Tibial nerve (tissue), 4 donors: ENCODE measurements around the gene FAM184A. TPM values are rescaled to one million over a fixed set of nuclear protein-coding genes. Genes with fewer than 3 reads are reported as not detected.
A peak's percentile ranks its signal among the peaks of the same experiment; 100 is the strongest.

Experiments used
- DNase-seq, 2 donors: peaks; one replicate each; pipeline ENCODE4 v3.0.0-alpha.2; 2019; ENCODE audit warnings: low spot score in 2 of 2
- H3K27ac ChIP-seq, 4 donors: fragments of 200-600 bp; sonication (generic) in 3 of 4; one replicate each; pipeline ENCODE4 v1.5.1; 2017 to 2019; ENCODE audit warnings: mild to moderate bottlenecking in 1 of 4
- H3K27me3 ChIP-seq, 2 donors: fragments of 200-600 bp; sonication (generic) in 1 of 2; one replicate each; pipeline versions ENCODE4 v1.5.1 to v1.6.0; 2017 to 2019
- H3K36me3 ChIP-seq, 3 donors: fragments of 200-600 bp; sonication (generic); one replicate each; pipeline ENCODE4 v1.5.1; 2018 to 2019
- H3K4me1 ChIP-seq, 4 donors: fragments of 200-600 bp; sonication (generic) in 3 of 4; one replicate each; pipeline ENCODE4 v1.5.1; 2017 to 2019
- H3K4me3 ChIP-seq, 4 donors: fragments of 200-600 bp; sonication (generic) in 3 of 4; one replicate each; pipeline ENCODE4 v1.5.1; 2017 to 2019; ENCODE audit warnings: mild to moderate bottlenecking in 1 of 4, moderate library complexity in 1 of 4
- H3K9me3 ChIP-seq, 4 donors: fragments of 200-600 bp; sonication (generic) in 3 of 4; one replicate each; pipeline ENCODE4 v1.5.1; 2017 to 2019
- CTCF ChIP-seq, 5 experiments: fragments of 200-600 bp in 3 of 5; fragments of 450-650 bp in 2 of 5; sonication (generic) in 3 of 5; IDR thresholded peaks; one replicate each; pipeline ENCODE4 v1.5.1; 2016 to 2019; ENCODE audit warnings: antibody characterized with exemption in 5 of 5, mild to moderate bottlenecking in 3 of 5, moderate library complexity in 2 of 5
- EP300 ChIP-seq, 2 donors: sonication (generic); formaldehyde crosslinking; IDR thresholded peaks; one replicate each; pipeline ENCODE4 v1.6.1; 2017; ENCODE audit warnings: antibody characterized with exemption in 2 of 2, mild to moderate bottlenecking in 1 of 2
- POLR2A ChIP-seq, 2 donors: fragments of 450-650 bp; IDR thresholded peaks; one replicate each; pipeline ENCODE4 v1.6.1; 2017; ENCODE audit warnings: antibody characterized with exemption in 2 of 2, mild to moderate bottlenecking in 2 of 2, moderate library complexity in 2 of 2
- WGBS, 2 donors: methylation state at CpG; one replicate each; pipeline ENCODE4 v1.1.5; 2018; 5-methylcytosine and 5-hydroxymethylcytosine counted together
- total RNA-seq, 4 donors: library from RNA; depleted of rRNA; stranded (reverse); fragments of >200 nt; gene quantifications; one replicate each; pipeline ENCODE4 v1.1.0, GENCODE V29; 2016

The FAM184A gene
- total RNA-seq, 4 donors from 2014 or later: 3.6 to 11.2 (median 8.3) TPM

DNA sequence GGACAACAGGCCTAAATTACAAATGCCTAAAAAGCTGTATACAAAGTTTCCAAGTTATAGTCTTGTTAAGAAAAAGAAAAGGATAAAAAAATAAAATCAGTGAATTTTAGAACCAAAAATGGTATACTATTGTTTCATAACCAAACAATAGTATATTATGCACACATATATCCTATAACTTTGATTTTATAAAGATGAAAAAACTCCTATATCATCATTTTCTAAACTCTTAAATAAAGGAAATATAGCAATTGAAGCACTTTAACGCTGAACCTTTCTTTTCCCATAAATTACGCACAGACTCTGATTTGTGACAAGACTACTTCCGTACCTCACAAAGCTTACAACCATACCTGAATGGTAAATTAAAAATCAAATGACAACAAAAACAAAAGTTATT, 107.6 kb downstream of the FAM184A start:
- WGBS, 2 donors: 95 to 96% methylated on average over 3 of the region's 3 CpGs
- Histone ChIP-seq H3K4me1 (peaks cover 0 to 3% (median 0%) of the 10 kb centered on the region in 4 donors), H3K9me3 (no peaks in the 10 kb centered on the region), H3K4me3 (no peak overlapping the region), H3K27ac (no peak overlapping the region), H3K36me3 (no peaks in the 10 kb centered on the region), H3K27me3 (no peaks in the 10 kb centered on the region)
- TF ChIP-seq EP300 (IDR thresholded peaks at IDR 0.05) (no peak), POLR2A (IDR thresholded peaks at IDR 0.05) (no peak), CTCF (IDR thresholded peaks at IDR 0.05) (no peak)
- no peak for DNase-seq

DNA sequence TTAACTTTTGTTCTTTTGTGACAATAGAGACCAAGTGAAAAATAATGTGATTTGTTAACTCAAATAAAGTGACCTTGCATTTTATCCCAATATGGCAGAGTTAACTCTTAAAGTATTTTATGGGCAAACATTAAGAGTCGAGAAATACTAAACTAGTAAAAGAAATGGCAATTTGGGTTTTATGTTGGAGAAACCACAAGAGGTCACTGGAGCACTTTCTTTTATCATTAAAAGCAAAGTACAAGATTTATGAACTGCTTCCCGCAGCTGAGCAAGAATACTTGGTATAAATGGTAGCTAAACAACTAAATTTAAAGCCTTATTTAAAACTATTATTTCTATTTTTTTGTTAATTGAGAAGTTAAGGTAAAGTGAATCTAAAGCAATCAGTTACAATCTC, 110.0 kb downstream of the FAM184A start:
- Histone ChIP-seq H3K27ac (no peak overlapping the region), H3K4me3 (no peak overlapping the region), H3K9me3 (no peaks in the 10 kb centered on the region), H3K27me3 (no peaks in the 10 kb centered on the region), H3K36me3 (no peaks in the 10 kb centered on the region), H3K4me1 (peaks cover 0 to 3% (median 0%) of the 10 kb centered on the region in 4 donors)
- peak in 3 of 5 experiments; percentile 19 to 51 (median 28) for TF ChIP-seq CTCF (IDR thresholded peaks at IDR 0.05)
- no peak for TF ChIP-seq POLR2A (IDR thresholded peaks at IDR 0.05)
- TF ChIP-seq EP300 (IDR thresholded peaks at IDR 0.05): no peak
- no peak for DNase-seq
- WGBS, 2 donors: 10 to 15% methylated on average over 2 of the region's 2 CpGs

DNA sequence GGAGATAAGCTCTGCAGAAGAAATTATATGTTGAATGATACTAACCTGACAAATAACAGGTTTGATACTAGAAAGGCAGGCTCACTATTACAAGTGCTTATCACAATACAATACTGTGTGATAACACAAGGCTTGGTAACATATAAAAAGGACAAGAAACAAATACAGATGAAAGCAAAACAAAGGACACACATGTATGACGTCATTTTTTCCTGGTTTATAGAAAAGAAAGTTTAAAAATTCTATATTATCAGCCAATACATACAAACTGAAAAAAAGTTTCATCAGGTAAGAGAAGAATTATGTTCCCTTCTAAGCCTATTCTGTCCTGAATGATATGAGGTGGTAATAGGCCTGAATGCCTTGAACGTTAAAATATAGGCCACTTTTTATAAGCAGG, 111.2 kb downstream of the FAM184A start:
- 75 to 84% methylated on average over 2 of the region's 2 CpGs for WGBS, 2 donors
- Histone ChIP-seq H3K27me3 (no peaks in the 10 kb centered on the region), H3K36me3 (no peaks in the 10 kb centered on the region), H3K4me3 (no peak overlapping the region), H3K27ac (no peak overlapping the region), H3K4me1 (peaks cover 0 to 3% (median 0%) of the 10 kb centered on the region in 4 donors), H3K9me3 (no peaks in the 10 kb centered on the region)
- TF ChIP-seq CTCF (IDR thresholded peaks at IDR 0.05) (no peak), POLR2A (IDR thresholded peaks at IDR 0.05) (no peak), EP300 (IDR thresholded peaks at IDR 0.05) (no peak)
- DNase-seq: no peak

DNA sequence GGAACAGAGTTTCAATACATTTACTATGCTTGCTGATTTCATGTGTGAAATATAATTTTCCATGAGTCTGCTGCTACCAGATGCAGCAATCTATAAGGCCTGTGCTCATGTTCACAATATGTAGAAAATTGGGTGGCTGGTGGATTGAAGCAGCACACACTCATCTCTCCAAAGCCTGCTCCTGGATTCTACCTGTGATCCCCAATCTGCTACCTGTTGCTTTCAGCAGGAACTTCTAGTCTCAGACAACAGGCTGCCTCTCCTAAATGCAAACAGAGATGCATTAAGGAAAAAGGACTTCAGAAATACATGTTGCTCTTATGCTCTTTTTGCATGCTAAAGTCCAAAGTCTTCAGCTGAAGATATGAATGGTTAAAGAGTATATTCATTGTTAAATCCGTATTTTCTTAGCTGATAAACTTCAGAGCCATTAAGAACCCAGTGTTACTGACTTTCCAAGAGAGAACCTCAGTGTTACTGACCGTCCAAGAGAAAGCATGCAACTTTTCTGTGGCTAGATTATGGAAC, 112.6 kb downstream of the FAM184A start:
- no peak overlapping the region for H3K4me3 ChIP-seq
- no peak for DNase-seq
- peaks cover 0 to 3% (median 0%) of the 10 kb centered on the region in 4 donors for H3K4me1 ChIP-seq
- H3K36me3 ChIP-seq: no peaks in the 10 kb centered on the region
- H3K9me3 ChIP-seq: no peaks in the 10 kb centered on the region
- no peaks in the 10 kb centered on the region for H3K27me3 ChIP-seq
- TF ChIP-seq CTCF (IDR thresholded peaks at IDR 0.05): no peak
- no peak for TF ChIP-seq EP300 (IDR thresholded peaks at IDR 0.05)
- no peak for TF ChIP-seq POLR2A (IDR thresholded peaks at IDR 0.05)
- WGBS, 2 donors: 78 to 83% methylated on average over 2 of the region's 2 CpGs
- no peak overlapping the region for H3K27ac ChIP-seq

- H3K36me3 ChIP-seq: no peaks in the 10 kb centered on the region
- no peaks in the 10 kb centered on the region for H3K27me3 ChIP-seq
- TF ChIP-seq CTCF (IDR thresholded peaks at IDR 0.05) (no peak), POLR2A (IDR thresholded peaks at IDR 0.05) (no peak)
- no peak for DNase-seq
- peaks cover 0 to 3% (median 0%) of the 10 kb centered on the region in 4 donors for H3K4me1 ChIP-seq
- no peaks in the 10 kb centered on the region for H3K9me3 ChIP-seq
- H3K27ac ChIP-seq: no peak overlapping the region
- WGBS, 2 donors: 83 to 89% methylated on average over 3 of the region's 3 CpGs
- H3K4me3 ChIP-seq: no peak overlapping the region
Measured at GRCh38 chr6:118965371-118965770, 113.1 kb downstream of the FAM184A start.
